Measurements from ENCODE around the gene ZNF579. TPM values are rescaled to one million over a fixed set of nuclear protein-coding genes. Genes with fewer than 3 reads are reported as not detected.

Gene ZNF579
- polyA plus RNA-seq, 1 donor (not counting 4 experiments of a cell fraction or from before 2014, with no cell fraction given): 1.5 TPM

DNA sequence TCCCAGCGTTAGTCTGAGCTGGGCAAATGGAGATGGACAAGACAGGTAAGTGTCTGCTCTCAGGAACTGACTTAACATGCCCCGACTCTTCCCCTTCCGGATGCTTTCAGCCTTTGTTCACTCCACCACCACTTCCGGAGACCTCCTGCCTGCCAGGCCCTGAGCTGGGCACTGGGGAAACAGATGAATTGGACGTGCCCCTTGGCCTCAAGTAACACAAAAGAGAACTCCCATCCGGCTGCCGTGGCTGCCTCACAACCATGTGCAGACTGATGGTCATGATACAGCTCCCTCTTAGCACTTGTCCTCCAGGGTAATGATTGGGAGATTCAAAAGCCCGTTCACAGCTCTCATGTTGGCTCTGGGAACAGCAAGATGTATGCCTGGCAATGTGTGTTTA lies 36.8 kb upstream of the ZNF579 start:
- H3K36me3 ChIP-seq (ENCODE audit: control insufficient read depth in 2 of 2, extremely low read depth in 1 of 2, insufficient read depth in 2 of 2, low read length in 2 of 2): peaks cover 5 to 10% of the 10 kb centered on the region in 2 experiments

GRCh38 chr19:55616395-55616875 lies 35.8 kb upstream of the ZNF579 start:
- dilution Hi-C loops (cut with MboI; ENCODE audit: extremely low pct_ligation_motif_present, low sequenced_read_pairs): no loop called here
- peaks cover 5 to 10% of the 10 kb centered on the region in 2 experiments for H3K36me3 ChIP-seq (ENCODE audit: control insufficient read depth in 2 of 2, extremely low read depth in 1 of 2, insufficient read depth in 2 of 2, low read length in 2 of 2)
- no peak for FAIRE-seq

More for the DNA sequence above, 36.8 kb upstream of the ZNF579 start:
- no peaks in the 10 kb centered on the region for H3K9me1 ChIP-seq (ENCODE audit: control insufficient read depth, extremely low read depth, insufficient read depth, low read length)
- no peak overlapping the region for H3K4me3 ChIP-seq (ENCODE audit: control insufficient read depth in 2 of 3, extremely low read depth in 1 of 3, insufficient read depth in 2 of 3, low read depth in 1 of 3, low read length in 3 of 3)
- no peak overlapping the region for H3K4me2 ChIP-seq (ENCODE audit: control insufficient read depth, extremely low read depth, insufficient read depth, low read depth, low read length)
- H2AFZ ChIP-seq (ENCODE audit: control insufficient read depth, low read length): no peak overlapping the region
- no peaks in the 10 kb centered on the region for H3K9me3 ChIP-seq (ENCODE audit: control insufficient read depth, low read depth, low read length)
- FAIRE-seq (no peak), DNase-seq (ENCODE audit: low read depth, low spot score) (no peak)
- no peak overlapping the region for H3K9ac ChIP-seq (ENCODE audit: control insufficient read depth, extremely low read depth, insufficient read depth, low read length)
- no peaks in the 10 kb centered on the region for H3K27me3 ChIP-seq (ENCODE audit: control insufficient read depth, extremely low read depth, insufficient read depth, low read length)
- H4K20me1 ChIP-seq (ENCODE audit: control insufficient read depth, extremely low read depth, insufficient read depth, low read length): peaks cover 3% of the 10 kb centered on the region
- dilution Hi-C loops (cut with MboI; ENCODE audit: extremely low pct_ligation_motif_present, low sequenced_read_pairs): no loop called here
- H3K27ac ChIP-seq (ENCODE audit: control insufficient read depth, insufficient read depth, low read length): no peak overlapping the region
- no peaks in the 10 kb centered on the region for H3K4me1 ChIP-seq (ENCODE audit: control insufficient read depth, extremely low read depth, insufficient read depth, low read length)
- H3K79me2 ChIP-seq (ENCODE audit: control insufficient read depth, insufficient read depth, low read length): peaks cover 4% of the 10 kb centered on the region
- TF ChIP-seq, protein P1, sequence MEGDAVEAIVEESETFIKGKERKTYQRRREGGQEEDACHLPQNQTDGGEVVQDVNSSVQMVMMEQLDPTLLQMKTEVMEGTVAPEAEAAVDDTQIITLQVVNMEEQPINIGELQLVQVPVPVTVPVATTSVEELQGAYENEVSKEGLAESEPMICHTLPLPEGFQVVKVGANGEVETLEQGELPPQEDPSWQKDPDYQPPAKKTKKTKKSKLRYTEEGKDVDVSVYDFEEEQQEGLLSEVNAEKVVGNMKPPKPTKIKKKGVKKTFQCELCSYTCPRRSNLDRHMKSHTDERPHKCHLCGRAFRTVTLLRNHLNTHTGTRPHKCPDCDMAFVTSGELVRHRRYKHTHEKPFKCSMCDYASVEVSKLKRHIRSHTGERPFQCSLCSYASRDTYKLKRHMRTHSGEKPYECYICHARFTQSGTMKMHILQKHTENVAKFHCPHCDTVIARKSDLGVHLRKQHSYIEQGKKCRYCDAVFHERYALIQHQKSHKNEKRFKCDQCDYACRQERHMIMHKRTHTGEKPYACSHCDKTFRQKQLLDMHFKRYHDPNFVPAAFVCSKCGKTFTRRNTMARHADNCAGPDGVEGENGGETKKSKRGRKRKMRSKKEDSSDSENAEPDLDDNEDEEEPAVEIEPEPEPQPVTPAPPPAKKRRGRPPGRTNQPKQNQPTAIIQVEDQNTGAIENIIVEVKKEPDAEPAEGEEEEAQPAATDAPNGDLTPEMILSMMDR (optimal IDR thresholded peaks at IDR 0.05 in 1 of 3, IDR thresholded peaks at IDR 0.05 in 1 of 3, conservative IDR thresholded peaks at IDR 0.05 in 1 of 3; ENCODE audit: extremely low read depth in 1 of 3, insufficient read depth in 2 of 3, low read length in 3 of 3): no peak
- TF ChIP-seq EZH2 (IDR thresholded peaks at IDR 0.05; ENCODE audit: low read length): no peak

More at GRCh38 chr19:55616395-55616875, 35.8 kb upstream of the ZNF579 start:
- no peak overlapping the region for H3K4me2 ChIP-seq (ENCODE audit: control insufficient read depth, extremely low read depth, insufficient read depth, low read depth, low read length)
- H3K27me3 ChIP-seq (ENCODE audit: control insufficient read depth, extremely low read depth, insufficient read depth, low read length): no peaks in the 10 kb centered on the region
- TF ChIP-seq, protein P1 (optimal IDR thresholded peaks at IDR 0.05 in 1 of 3, IDR thresholded peaks at IDR 0.05 in 1 of 3, conservative IDR thresholded peaks at IDR 0.05 in 1 of 3; ENCODE audit: extremely low read depth in 1 of 3, insufficient read depth in 2 of 3, low read length in 3 of 3): no peak
- no peak for TF ChIP-seq EZH2 (IDR thresholded peaks at IDR 0.05; ENCODE audit: low read length)
- H3K9ac ChIP-seq (ENCODE audit: control insufficient read depth, extremely low read depth, insufficient read depth, low read length): no peak overlapping the region
- no peaks in the 10 kb centered on the region for H3K4me1 ChIP-seq (ENCODE audit: control insufficient read depth, extremely low read depth, insufficient read depth, low read length)
- peaks cover 3% of the 10 kb centered on the region for H4K20me1 ChIP-seq (ENCODE audit: control insufficient read depth, extremely low read depth, insufficient read depth, low read length)
- H2AFZ ChIP-seq (ENCODE audit: control insufficient read depth, low read length): no peak overlapping the region
- no peak overlapping the region for H3K4me3 ChIP-seq (ENCODE audit: control insufficient read depth in 2 of 3, extremely low read depth in 1 of 3, insufficient read depth in 2 of 3, low read depth in 1 of 3, low read length in 3 of 3)
- H3K9me3 ChIP-seq (ENCODE audit: control insufficient read depth, low read depth, low read length): no peaks in the 10 kb centered on the region
- DNase-seq (ENCODE audit: low read depth, low spot score): no peak
- H3K27ac ChIP-seq (ENCODE audit: control insufficient read depth, insufficient read depth, low read length): no peak overlapping the region
- peaks cover 10% of the 10 kb centered on the region for H3K79me2 ChIP-seq (ENCODE audit: control insufficient read depth, insufficient read depth, low read length)
- no peaks in the 10 kb centered on the region for H3K9me1 ChIP-seq (ENCODE audit: control insufficient read depth, extremely low read depth, insufficient read depth, low read length)
